ENCODE measurements around the gene RASSF3.

RASSF3 gene

GRCh38 chr12:64723630-64724029 is 113.3 kb downstream of the RASSF3 start:
- no peak for DNase-seq (ENCODE audit: low read depth, low spot score)

DNA sequence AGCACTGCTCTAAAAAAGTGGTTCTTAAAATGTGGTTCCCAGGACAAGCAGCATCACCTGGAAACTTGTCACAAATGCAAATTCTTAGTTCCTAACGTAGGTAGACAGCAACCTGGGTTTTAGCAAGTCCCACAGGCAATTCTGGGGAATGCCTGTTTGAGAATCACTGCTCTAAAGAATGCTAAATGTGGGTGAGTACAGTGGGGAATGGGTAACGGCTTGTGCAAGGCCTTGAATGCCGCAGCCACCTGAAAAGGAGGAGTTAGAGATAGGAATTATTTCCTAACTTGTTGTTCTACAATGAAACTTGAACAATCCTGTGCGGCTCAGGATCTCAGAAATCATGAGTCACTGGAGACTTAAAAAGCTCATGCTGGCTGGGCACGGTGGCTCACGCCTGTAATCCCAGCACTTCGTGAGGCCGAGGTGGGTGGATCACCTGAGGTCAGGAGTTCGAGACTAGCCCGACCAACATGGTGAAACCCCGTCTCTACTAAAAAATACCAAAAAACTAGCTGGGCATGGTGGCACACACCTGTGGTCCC is 114.0 kb downstream of the RASSF3 start:
- no peak for DNase-seq (ENCODE audit: low read depth, low spot score)

DNA sequence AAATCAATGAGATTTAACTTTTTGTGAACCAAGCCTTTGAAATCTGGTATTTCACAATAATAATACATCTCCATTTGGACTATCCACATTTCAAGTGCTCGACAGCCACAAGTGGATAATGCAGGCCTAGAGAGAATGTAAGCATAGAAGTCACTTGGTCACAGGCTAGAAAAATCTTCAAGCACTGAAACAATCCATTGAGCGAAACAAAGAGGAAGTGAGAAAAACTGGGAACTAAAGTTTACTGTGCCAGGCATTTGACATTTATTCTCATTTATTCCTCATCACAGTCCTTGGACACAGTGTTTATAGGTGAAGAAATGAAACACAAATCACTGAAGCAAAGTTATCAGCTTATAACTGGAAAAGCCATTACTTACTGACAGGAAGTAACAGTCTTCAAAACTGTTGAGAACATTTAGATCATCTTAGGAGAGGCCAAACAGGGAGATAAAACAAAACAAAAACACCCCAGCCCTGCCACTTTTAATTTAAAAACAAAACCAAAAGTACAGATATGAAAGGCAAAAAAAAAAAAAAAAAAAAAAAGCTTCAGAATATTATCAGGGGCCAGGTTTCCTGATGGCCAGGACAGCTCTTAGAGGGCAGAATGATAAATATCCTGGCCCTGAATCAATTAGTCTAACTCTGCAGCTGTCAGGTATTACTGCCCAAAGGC is 119.8 kb downstream of the RASSF3 start:
- no peak for DNase-seq (ENCODE audit: low read depth, low spot score)

DNA sequence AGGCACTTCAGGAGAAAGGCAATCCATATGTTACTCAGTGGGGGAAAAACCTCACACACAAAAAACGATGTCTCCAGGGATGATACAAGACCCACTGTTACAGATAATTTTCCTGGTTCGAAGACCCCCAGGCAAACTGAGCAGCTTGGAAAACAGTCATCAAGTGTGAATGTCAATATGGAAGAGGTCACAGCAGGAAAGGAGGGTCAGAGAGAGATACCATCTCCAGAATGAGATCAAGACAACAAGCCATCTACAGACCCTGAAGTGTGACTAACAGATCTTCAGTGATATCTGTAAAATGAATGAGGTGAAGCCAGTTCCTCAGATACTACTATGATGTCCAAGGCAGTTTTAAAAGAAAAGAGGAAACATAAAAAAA is 120.3 kb downstream of the RASSF3 start:
- DNase-seq (ENCODE audit: low read depth, low spot score), result no peak

- no peak for DNase-seq (ENCODE audit: low read depth, low spot score)
Measured at GRCh38 chr12:64731683-64732082, 121.4 kb downstream of the RASSF3 start.

DNA sequence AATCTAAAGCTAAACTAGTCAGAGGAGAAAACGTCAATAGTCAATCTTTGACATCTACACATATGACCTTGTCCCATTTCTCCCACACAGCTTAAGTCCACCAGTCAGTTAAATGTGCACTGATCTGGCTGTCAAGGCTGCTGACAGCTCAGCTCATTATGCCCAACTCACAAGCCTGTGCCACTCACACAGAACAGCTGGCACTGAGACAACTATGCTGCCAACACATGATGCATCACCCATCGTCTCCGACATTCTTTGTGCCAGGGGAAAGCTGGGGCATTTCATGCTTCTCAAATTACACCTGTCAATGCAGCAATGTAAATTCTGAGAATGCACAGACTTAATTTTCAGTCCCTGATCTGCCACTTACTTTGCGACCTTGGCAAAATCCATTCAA is 123.6 kb downstream of the RASSF3 start:
- DNase-seq (ENCODE audit: low read depth, low spot score), result no peak

GRCh38 chr12:64735442-64735841 is 125.1 kb downstream of the RASSF3 start:
- no peak for DNase-seq (ENCODE audit: low read depth, low spot score)

GRCh38 chr12:64736771-64737170 is 126.5 kb downstream of the RASSF3 start:
- no peak for DNase-seq (ENCODE audit: low read depth, low spot score)

GRCh38 chr12:64737539-64737938 is 127.2 kb downstream of the RASSF3 start:
- DNase-seq (ENCODE audit: low read depth, low spot score), result no peak

- DNase-seq (ENCODE audit: low read depth, low spot score), result no peak
Measured at GRCh38 chr12:64739778-64740177, 129.5 kb downstream of the RASSF3 start.

- no peak for DNase-seq (ENCODE audit: low read depth, low spot score)
Measured at GRCh38 chr12:64740646-64741045, 130.4 kb downstream of the RASSF3 start.

GRCh38 chr12:64742416-64742815 is 132.1 kb downstream of the RASSF3 start:
- no peak for DNase-seq (ENCODE audit: low read depth, low spot score)

DNA sequence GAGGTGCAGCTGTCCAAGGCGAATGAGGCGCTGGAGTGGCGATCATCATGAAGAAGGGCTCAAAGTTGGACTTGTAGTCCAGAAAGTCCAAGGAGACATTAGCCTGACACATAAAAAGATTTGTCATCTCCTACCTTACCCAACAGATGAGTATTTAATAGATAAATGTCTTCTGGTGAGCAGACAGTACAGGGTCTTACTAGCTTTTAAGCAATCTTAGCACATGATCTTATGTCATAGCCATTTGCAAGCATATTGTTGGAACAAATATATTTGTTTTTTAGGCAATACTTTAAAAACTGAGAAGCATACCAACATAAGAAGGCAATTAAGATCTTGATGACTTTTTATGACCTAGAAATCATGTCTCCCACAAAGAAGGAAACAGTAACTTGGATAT is 132.9 kb downstream of the RASSF3 start:
- DNase-seq (ENCODE audit: low read depth, low spot score), result no peak

DNA sequence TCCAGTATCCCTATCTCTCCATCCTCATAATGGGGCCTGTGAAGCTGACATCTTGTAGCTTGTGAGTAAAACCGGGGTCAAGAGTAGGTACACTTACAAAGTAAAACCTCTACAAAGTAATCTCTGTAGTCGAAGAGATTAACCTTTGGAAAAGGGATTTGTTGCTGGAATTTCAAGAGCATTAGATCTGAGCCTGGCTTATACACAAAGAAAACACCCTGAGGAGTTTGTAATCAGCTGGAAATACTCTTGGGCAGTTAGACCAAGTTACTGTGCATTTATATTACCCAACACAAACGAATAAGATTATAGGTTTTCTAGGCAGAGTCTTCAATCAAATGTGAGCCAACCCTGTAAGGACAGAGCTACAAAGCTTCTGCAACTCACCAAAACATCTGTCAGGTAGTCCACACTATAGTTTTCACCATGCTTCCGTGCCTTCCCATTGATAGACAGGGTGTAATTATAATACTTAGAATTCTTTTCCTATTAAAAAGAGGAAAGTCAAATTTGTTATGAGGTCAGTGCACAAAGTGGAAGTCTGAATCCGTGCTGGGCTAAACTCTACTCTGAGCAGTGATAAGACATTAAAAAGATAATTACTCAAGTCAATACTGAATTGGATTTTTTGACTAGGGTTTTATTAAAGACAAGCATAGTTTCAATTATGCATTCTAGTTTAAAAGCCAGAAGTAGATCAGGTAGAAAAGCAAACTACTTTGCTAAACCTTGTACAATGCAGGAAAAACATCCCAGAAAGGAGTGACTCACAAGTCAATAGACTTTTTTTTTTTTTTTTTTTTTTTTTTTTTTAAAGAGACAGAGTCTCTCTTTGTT is 134.3 kb downstream of the RASSF3 start:
- DNase-seq (ENCODE audit: low read depth, low spot score), result no peak

DNA sequence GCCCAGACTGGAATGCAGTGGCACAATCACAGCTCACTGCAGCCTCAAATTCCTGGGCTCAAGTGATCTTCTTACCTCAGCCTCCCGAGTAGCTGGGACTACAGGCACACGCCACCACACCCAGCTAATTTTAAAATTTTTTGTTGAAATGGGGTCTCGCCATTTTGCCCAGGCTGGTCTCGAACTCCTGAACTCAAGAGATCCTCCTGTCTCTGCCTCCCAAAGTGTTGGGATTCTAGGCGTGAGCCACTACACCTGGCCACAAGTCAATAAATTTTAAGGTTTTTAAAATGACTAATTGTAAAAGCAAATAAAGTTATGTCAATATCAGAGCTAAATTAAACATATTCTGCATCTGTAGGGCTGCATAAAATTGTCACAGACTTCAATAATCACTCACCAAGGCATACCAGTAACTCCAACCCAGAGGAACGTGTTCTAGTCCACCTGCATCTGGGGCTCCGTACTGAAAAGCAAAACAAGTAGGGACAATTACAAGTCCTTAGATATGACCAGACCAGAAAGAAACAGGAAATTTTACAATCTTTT is 135.0 kb downstream of the RASSF3 start:
- no peak for DNase-seq (ENCODE audit: low read depth, low spot score)

- no peak for DNase-seq (ENCODE audit: low read depth, low spot score)
Measured at GRCh38 chr12:64745980-64746379, 135.7 kb downstream of the RASSF3 start.

GRCh38 chr12:64746663-64747062 is 136.4 kb downstream of the RASSF3 start:
- DNase-seq (ENCODE audit: low read depth, low spot score), result no peak

Measured in activated CD4-positive, CD25-positive, alpha-beta regulatory T cell treated with anti-CD3 and anti-CD28 coated beads, Interleukin-2, amount 50 U/mL, for 16 hours (primary cell).